Activated naive CD8-positive, alpha-beta T cell treated with anti-CD3 and anti-CD28 coated beads, Interleukin-2, amount 10 ng/mL, durations not matched to agents 7 days and 5 days (primary cell): Measurements from ENCODE around the gene WNT7A. TPM values are rescaled to one million over a fixed set of nuclear protein-coding genes. Genes with fewer than 3 reads are reported as not detected.
"Not testable (repeated sequence)": the region's sequence is repeated elsewhere in the genome, so short reads cannot be mapped to it uniquely, and the experiment has no call there.

ENCODE experiments used
- ATAC-seq: fragments of 150-1000 bp; cut with Tn5 transposase; one replicate; pipeline ENCODE4 v1.10.0; 2021; ENCODE audit warnings: low read depth, moderate library complexity
- POLR2A ChIA-PET: fragments of 350-600 bp; sonication (Branson Sonifier 250); formaldehyde crosslinking; loops from one replicate; lab custom pipeline; 2021; ENCODE audit warnings: antibody characterized with exemption; lab: Charles Lee
- DNase-seq: peaks from one replicate; pipeline ENCODE4 v3.0.0; 2021
- H3K27ac Mint-ChIP-seq: one replicate; pipeline ENCODE4 v1.8.0; 2022; ENCODE audit warnings: mild to moderate bottlenecking, mixed read lengths
- H3K27me3 Mint-ChIP-seq: one replicate; pipeline ENCODE4 v1.8.0; 2022; ENCODE audit warnings: mild to moderate bottlenecking, moderate library complexity, mixed read lengths
- H3K36me3 Mint-ChIP-seq: one replicate; pipeline ENCODE4 v1.8.0; 2021; ENCODE audit warnings: mild to moderate bottlenecking, mixed read lengths
- H3K4me1 Mint-ChIP-seq: one replicate; pipeline ENCODE4 v1.8.0; 2021; ENCODE audit warnings: mixed read lengths
- H3K4me3 Mint-ChIP-seq: one replicate; pipeline ENCODE4 v1.8.0; 2022; ENCODE audit warnings: mild to moderate bottlenecking, moderate library complexity, mixed read lengths
- H3K9me3 Mint-ChIP-seq: one replicate; pipeline ENCODE4 v1.8.0; 2021; ENCODE audit warnings: mixed read lengths
- total RNA-seq, 2 experiments: library from RNA; stranded (reverse); gene quantifications; one replicate each; pipeline ENCODE4 v1.2.3, GENCODE V29; 2021

Gene WNT7A
- total RNA-seq = 1 to 10 TPM; 1.5 TPM

DNA sequence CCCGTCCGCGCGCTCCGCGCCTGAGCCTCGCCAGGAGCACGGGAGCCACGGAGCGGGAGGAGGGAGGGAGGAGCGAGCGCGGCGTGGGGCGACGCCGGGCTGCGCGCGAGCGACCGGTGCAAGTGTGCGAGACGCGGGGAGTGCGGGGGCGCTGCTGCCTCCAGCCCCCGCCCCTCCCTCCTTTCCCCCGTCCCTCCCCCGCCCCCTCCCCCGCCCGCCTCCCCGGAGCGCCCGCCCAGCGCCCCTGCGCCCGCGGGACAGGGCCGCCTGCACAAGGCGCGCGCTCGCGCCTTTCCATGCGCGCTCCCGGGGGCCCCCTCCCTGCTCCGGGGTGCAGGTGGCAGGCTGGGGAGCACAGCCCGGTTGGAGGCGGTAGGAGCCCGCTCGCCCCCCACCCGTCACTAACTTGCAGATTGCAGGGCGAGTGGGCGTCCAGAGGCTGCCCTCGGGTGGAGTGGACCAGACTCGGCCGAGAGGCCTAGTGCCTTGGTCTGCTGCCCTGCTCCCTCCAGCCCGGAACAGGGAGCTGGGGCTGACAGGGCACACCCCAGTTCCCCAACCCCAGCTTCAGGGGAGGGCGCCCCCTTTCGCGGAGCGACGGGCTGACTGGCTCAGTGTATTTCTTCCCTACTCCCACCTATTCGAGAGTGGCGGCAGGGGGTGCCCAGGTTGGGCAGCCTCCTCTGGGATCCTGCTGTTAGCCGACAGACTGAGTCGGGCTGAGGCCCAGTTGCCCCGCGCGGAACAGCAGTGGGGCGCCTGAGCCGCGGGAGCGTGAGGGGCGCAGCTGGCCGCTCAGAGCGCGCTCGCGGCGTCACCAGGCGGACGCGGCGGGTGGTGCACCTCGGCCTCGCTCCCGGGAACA, at the start of gene WNT7A:
Gene WNT7A (minus strand): TSS at position 126 of the 865 bp plus-strand sequence. CDS start 255 bp downstream, outside the sequence.
- Mint-ChIP-seq H3K9me3 (no peaks in the 10 kb centered on the region), H3K27ac (no peak within 1 kb of the TSS), H3K36me3 (no peaks in the 10 kb centered on the region), H3K27me3 (peaks cover 63% of the 10 kb centered on the region), H3K4me3 (peak within 1 kb of the TSS; percentile 23), H3K4me1 (no peaks in the 10 kb centered on the region)
- POLR2A ChIA-PET = interaction anchor here (0.6 to 0.9 kb wide), 2 partner anchors 222 to 461 kb away, joined by 3 to 4 read pairs; no protein-coding TSS in a partner anchor
- ATAC-seq (peak; percentile 72), DNase-seq (peak; percentile 74)

GRCh38 chr3:13928741-13929140, 48.9 kb upstream of the WNT7A start:
- H3K4me1 Mint-ChIP-seq, H3K27ac Mint-ChIP-seq, DNase-seq, H3K36me3 Mint-ChIP-seq, H3K27me3 Mint-ChIP-seq, POLR2A ChIA-PET, H3K4me3 Mint-ChIP-seq, ATAC-seq: not testable (repeated sequence)
- peaks cover 23% of the 10 kb centered on the region for H3K9me3 Mint-ChIP-seq

DNA sequence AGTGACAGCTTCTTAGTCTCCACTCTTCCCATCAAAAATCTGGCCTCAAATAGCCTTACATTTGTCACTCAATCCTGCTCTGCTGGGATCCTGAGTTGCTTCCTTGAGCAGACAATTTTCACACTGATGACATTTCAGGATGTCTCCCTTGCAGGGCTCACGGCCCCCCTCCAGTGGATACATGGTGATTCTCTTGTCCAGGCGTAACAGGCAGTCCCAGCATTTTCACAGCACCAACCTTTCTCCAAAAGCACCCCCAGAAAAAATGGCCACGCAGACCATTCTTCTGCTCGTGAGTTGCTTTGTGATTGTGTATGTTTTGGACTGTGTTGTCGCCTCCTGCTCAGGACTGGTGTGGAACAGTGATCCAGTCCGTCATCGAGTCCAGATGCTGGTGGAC, 47.4 kb upstream of the WNT7A start:
- Mint-ChIP-seq H3K9me3 (peaks cover 20% of the 10 kb centered on the region), H3K27ac (no peak overlapping the region)

GRCh38 chr3:13916375-13916774, 36.5 kb upstream of the WNT7A start:
- peaks cover 1% of the 10 kb centered on the region for H3K27me3 Mint-ChIP-seq

More for the DNA sequence above, 47.4 kb upstream of the WNT7A start:
- DNase-seq (no peak), ATAC-seq (no peak)
- POLR2A ChIA-PET = no interaction called here
- no peak overlapping the region for H3K4me3 Mint-ChIP-seq
- H3K27me3 Mint-ChIP-seq = peaks cover 6% of the 10 kb centered on the region
- H3K4me1 Mint-ChIP-seq = no peaks in the 10 kb centered on the region
- no peaks in the 10 kb centered on the region for H3K36me3 Mint-ChIP-seq

GRCh38 chr3:13902648-13903238, 22.9 kb upstream of the WNT7A start:
- Mint-ChIP-seq H3K36me3 (peaks cover 2% of the 10 kb centered on the region), H3K27ac (no peak overlapping the region), H3K27me3 (no peaks in the 10 kb centered on the region), H3K9me3 (peaks cover 43% of the 10 kb centered on the region), H3K4me1 (no peaks in the 10 kb centered on the region), H3K4me3 (no peak overlapping the region)
- POLR2A ChIA-PET = no interaction called here
- DNase-seq (no peak), ATAC-seq (no peak)

More at GRCh38 chr3:13916375-13916774, 36.5 kb upstream of the WNT7A start:
- Mint-ChIP-seq H3K36me3 (no peaks in the 10 kb centered on the region), H3K4me3 (no peak overlapping the region), H3K27ac (no peak overlapping the region), H3K4me1 (no peaks in the 10 kb centered on the region), H3K9me3 (peaks cover 18% of the 10 kb centered on the region)
- POLR2A ChIA-PET = no interaction called here
- DNase-seq (no peak), ATAC-seq (no peak)

- peaks cover 41% of the 10 kb centered on the region for H3K9me3 Mint-ChIP-seq
- no peaks in the 10 kb centered on the region for H3K4me1 Mint-ChIP-seq
- POLR2A ChIA-PET = no interaction called here
- H3K4me3 Mint-ChIP-seq = no peak overlapping the region
- DNase-seq (no peak), ATAC-seq (no peak)
- no peak overlapping the region for H3K27ac Mint-ChIP-seq
- H3K36me3 Mint-ChIP-seq = peaks cover 2% of the 10 kb centered on the region
- no peaks in the 10 kb centered on the region for H3K27me3 Mint-ChIP-seq
These were observed 22.2 kb upstream of the WNT7A start for GRCh38 chr3:13901935-13902584.

GRCh38 chr3:13898346-13898745, 18.5 kb upstream of the WNT7A start:
- POLR2A ChIA-PET = no interaction called here
- Mint-ChIP-seq H3K9me3 (peaks cover 20% of the 10 kb centered on the region), H3K27me3 (peaks cover 4% of the 10 kb centered on the region), H3K4me1 (peaks cover 6% of the 10 kb centered on the region), H3K36me3 (peaks cover 2% of the 10 kb centered on the region), H3K4me3 (no peak overlapping the region), H3K27ac (no peak overlapping the region)
- ATAC-seq (no peak), DNase-seq (no peak)

- POLR2A ChIA-PET = interaction anchor here (0.6 to 1.4 kb wide), 4 partner anchors 228 to 513 kb away, joined by 3 to 6 read pairs (median 4); partner anchors contain the start of genes CHCHD4, LSM3, TMEM43 and XPC
- peaks cover 2% of the 10 kb centered on the region for H3K36me3 Mint-ChIP-seq
- H3K4me3 Mint-ChIP-seq = peak overlapping the region; percentile 90
- peaks cover 16% of the 10 kb centered on the region for H3K9me3 Mint-ChIP-seq
- DNase-seq (peak; percentile 43), ATAC-seq (no peak)
- H3K4me1 Mint-ChIP-seq = peaks cover 7% of the 10 kb centered on the region
- H3K27ac Mint-ChIP-seq = peak overlapping the region; percentile 68
- peaks cover 4% of the 10 kb centered on the region for H3K27me3 Mint-ChIP-seq
These were observed 16.7 kb upstream of the WNT7A start for GRCh38 chr3:13896473-13897154.

GRCh38 chr3:13895155-13896105, 15.6 kb upstream of the WNT7A start:
- H3K27me3 Mint-ChIP-seq = peaks cover 4% of the 10 kb centered on the region
- peak overlapping the region; percentile 84 for H3K27ac Mint-ChIP-seq
- H3K4me3 Mint-ChIP-seq = peak overlapping the region; percentile 90
- peak; percentile 98 for ATAC-seq
- peak; percentile 96 for DNase-seq
- peaks cover 2% of the 10 kb centered on the region for H3K36me3 Mint-ChIP-seq
- peaks cover 17% of the 10 kb centered on the region for H3K4me1 Mint-ChIP-seq
- peaks cover 11% of the 10 kb centered on the region for H3K9me3 Mint-ChIP-seq
- POLR2A ChIA-PET = interaction anchor here (0.9 to 1.1 kb wide), 2 partner anchors 229 to 283 kb away, joined by 4 to 6 read pairs; partner anchors contain the start of genes CHCHD4, LSM3, TMEM43 and XPC

GRCh38 chr3:13894807-13895154, 14.9 kb upstream of the WNT7A start:
- peaks cover 9% of the 10 kb centered on the region for H3K9me3 Mint-ChIP-seq
- peaks cover 19% of the 10 kb centered on the region for H3K4me1 Mint-ChIP-seq

GRCh38 chr3:13894096-13894806, 14.4 kb upstream of the WNT7A start:
- Mint-ChIP-seq H3K27ac (no peak overlapping the region), H3K4me1 (peaks cover 19% of the 10 kb centered on the region), H3K9me3 (peaks cover 3% of the 10 kb centered on the region), H3K36me3 (no peaks in the 10 kb centered on the region), H3K27me3 (peaks cover 4% of the 10 kb centered on the region), H3K4me3 (no peak overlapping the region)
- no peak for ATAC-seq
- POLR2A ChIA-PET = interaction anchor here (0.9 kb wide), 1 partner anchor 284 kb away, joined by 4 read pairs; the partner anchor contains the start of genes LSM3 and XPC
- DNase-seq = no peak

More at GRCh38 chr3:13894807-13895154, 14.9 kb upstream of the WNT7A start:
- POLR2A ChIA-PET = interaction anchor here (0.9 kb wide), 1 partner anchor 284 kb away, joined by 4 read pairs; the partner anchor contains the start of genes LSM3 and XPC
- H3K27ac Mint-ChIP-seq = peak overlapping the region; percentile 84
- peaks cover 4% of the 10 kb centered on the region for H3K27me3 Mint-ChIP-seq
- ATAC-seq = no peak
- H3K4me3 Mint-ChIP-seq = peak overlapping the region; percentile 90
- no peak for DNase-seq
- peaks cover 2% of the 10 kb centered on the region for H3K36me3 Mint-ChIP-seq
